Measurements from ENCODE around the gene PPM1D.

DNA sequence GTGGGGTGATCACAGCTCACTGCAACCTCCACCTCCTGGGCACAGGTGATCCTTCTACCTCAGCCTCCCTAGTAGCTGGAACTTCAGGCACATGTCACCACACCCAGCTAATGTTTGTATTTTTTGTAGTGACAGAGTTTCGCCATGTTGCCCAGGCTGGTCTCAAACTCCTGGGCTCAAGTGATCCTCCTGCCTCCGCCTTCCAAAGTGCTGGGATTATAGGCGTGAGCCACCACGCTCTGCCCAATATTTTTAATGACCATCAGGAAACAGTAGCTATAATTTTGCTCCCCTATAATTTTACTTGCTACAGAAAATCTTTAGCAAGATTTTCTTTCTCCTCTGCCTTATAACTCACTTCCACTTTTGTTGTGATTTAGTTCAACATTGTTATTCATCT is 44.2 kb upstream of the PPM1D start:
- TF ChIP-seq TAF1 (IDR thresholded peaks at IDR 0.05; ENCODE audit: borderline replicate concordance, low read depth, low read length) (no peak), GABPA (IDR thresholded peaks at IDR 0.05; ENCODE audit: low read depth) (no peak)
- TF ChIP-seq, protein P1, sequence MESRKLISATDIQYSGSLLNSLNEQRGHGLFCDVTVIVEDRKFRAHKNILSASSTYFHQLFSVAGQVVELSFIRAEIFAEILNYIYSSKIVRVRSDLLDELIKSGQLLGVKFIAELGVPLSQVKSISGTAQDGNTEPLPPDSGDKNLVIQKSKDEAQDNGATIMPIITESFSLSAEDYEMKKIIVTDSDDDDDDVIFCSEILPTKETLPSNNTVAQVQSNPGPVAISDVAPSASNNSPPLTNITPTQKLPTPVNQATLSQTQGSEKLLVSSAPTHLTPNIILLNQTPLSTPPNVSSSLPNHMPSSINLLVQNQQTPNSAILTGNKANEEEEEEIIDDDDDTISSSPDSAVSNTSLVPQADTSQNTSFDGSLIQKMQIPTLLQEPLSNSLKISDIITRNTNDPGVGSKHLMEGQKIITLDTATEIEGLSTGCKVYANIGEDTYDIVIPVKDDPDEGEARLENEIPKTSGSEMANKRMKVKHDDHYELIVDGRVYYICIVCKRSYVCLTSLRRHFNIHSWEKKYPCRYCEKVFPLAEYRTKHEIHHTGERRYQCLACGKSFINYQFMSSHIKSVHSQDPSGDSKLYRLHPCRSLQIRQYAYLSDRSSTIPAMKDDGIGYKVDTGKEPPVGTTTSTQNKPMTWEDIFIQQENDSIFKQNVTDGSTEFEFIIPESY (IDR thresholded peaks at IDR 0.05; ENCODE audit: borderline replicate concordance, low read depth) = no peak

Measured in SK-N-SH (cell line).